Keratinocyte (primary cell): ENCODE measurements around the gene AUNIP. TPM values are rescaled to one million over a fixed set of nuclear protein-coding genes. Genes with fewer than 3 reads are reported as not detected.
A peak's percentile ranks its signal among the peaks of the same experiment; 100 is the strongest.

Experiments used
- DNase-seq: peaks from one replicate; pipeline ENCODE4 v3.0.0-alpha.2; 2011; ENCODE audit warnings: low read depth, missing footprints, low spot score
- FAIRE-seq: peaks from 2 replicates; lab custom pipeline; 2011; peaks lifted over from hg19 to GRCh38; lab: Jason Lieb, UNC
- H2AFZ ChIP-seq: 2 replicates; pipeline ENCODE4 v1.6.0; 2012; ENCODE audit warnings: low read length, control low read depth, inconsistent platforms; ENCODE audit not compliant: control insufficient read depth
- H3K27ac ChIP-seq: 2 replicates; pipeline ENCODE4 v1.5.1; 2011; ENCODE audit warnings: low read length; ENCODE audit not compliant: control insufficient read depth, insufficient read depth
- H3K27me3 ChIP-seq: 3 replicates; pipeline ENCODE4 v1.6.0; 2011; ENCODE audit warnings: low read length; ENCODE audit not compliant: control insufficient read depth, insufficient read depth; ENCODE audit errors: extremely low read depth
- H3K36me3 ChIP-seq, 2 experiments: 2 replicates in 1 of 2; 3 replicates in 1 of 2; pipeline ENCODE4 v1.5.1; 2011; ENCODE audit warnings: low read length in 2 of 2, mild to moderate bottlenecking in 1 of 2; ENCODE audit not compliant: control insufficient read depth in 2 of 2, insufficient read depth in 2 of 2; ENCODE audit errors: extremely low read depth in 1 of 2
- H3K4me1 ChIP-seq: 3 replicates; pipeline ENCODE4 v1.5.1; 2011; ENCODE audit warnings: low read length; ENCODE audit not compliant: control insufficient read depth, insufficient read depth; ENCODE audit errors: extremely low read depth
- H3K4me2 ChIP-seq: 3 replicates; pipeline ENCODE4 v1.6.0; 2011; ENCODE audit warnings: low read depth, low read length; ENCODE audit not compliant: control insufficient read depth, insufficient read depth; ENCODE audit errors: extremely low read depth
- H3K4me3 ChIP-seq, 3 experiments: fragments of 200-600 bp in 1 of 3; sonication (generic) in 1 of 3; 2 replicates in 2 of 3; 3 replicates in 1 of 3; pipeline ENCODE4 v1.5.1; 2011 to 2016; ENCODE audit warnings: low read length in 3 of 3, mild to moderate bottlenecking in 3 of 3, control low read depth in 2 of 3, inconsistent platforms in 1 of 3, low read depth in 1 of 3, mixed read lengths in 1 of 3, mixed run types in 1 of 3, moderate library complexity in 1 of 3; ENCODE audit not compliant: control insufficient read depth in 2 of 3, insufficient read depth in 2 of 3; ENCODE audit errors: extremely low read depth in 1 of 3
- H3K79me2 ChIP-seq: 2 replicates; pipeline ENCODE4 v1.6.0; 2012; ENCODE audit warnings: low read length; ENCODE audit not compliant: control insufficient read depth, insufficient read depth
- H3K9ac ChIP-seq: 3 replicates; pipeline ENCODE4 v1.6.0; 2011; ENCODE audit warnings: low read length; ENCODE audit not compliant: control insufficient read depth, insufficient read depth; ENCODE audit errors: extremely low read depth
- H3K9me1 ChIP-seq: 3 replicates; pipeline ENCODE4 v1.6.0; 2011; ENCODE audit warnings: low read length; ENCODE audit not compliant: control insufficient read depth, insufficient read depth; ENCODE audit errors: extremely low read depth
- H3K9me3 ChIP-seq: 2 replicates; pipeline ENCODE4 v1.5.1; 2012; ENCODE audit warnings: low read depth, low read length; ENCODE audit not compliant: control insufficient read depth
- H4K20me1 ChIP-seq: 3 replicates; pipeline ENCODE4 v1.6.0; 2011; ENCODE audit warnings: low read length; ENCODE audit not compliant: control insufficient read depth, insufficient read depth; ENCODE audit errors: extremely low read depth
- EZH2 ChIP-seq: IDR thresholded peaks from one replicate; pipeline ENCODE4 v1.6.1; 2012; ENCODE audit warnings: inconsistent platforms, mild to moderate bottlenecking, low read length, moderate library complexity
- dilution Hi-C: fragments of 300-500 bp; cut with MboI; formaldehyde crosslinking; loops from one replicate; pipeline ENCODE4 v1.7.0; 2020; ENCODE audit warnings: low sequenced_read_pairs; ENCODE audit not compliant: extremely low pct_ligation_motif_present
- polyA plus RNA-seq, 5 experiments: library from polyadenylated mRNA; depleted of rRNA in 3 of 5; stranded (reverse) in 3 of 5; stranded (forward) in 1 of 5; unstranded in 1 of 5; fragments of >200 nt; gene quantifications; 1 replicate in 1 of 5; 2 replicates in 3 of 5; 3 replicates in 1 of 5; pipeline versions ENCODE4 v1.2.1 to v1.2.3, GENCODE V29; 2011 to 2012; ENCODE audit warnings: missing spikeins in 2 of 5, low read depth in 1 of 5, low replicate concordance in 1 of 5
- TF ChIP-seq, protein P1 (sequence below), 3 experiments: IDR thresholded peaks in 1 of 3; conservative IDR thresholded peaks in 1 of 3; optimal IDR thresholded peaks in 1 of 3; 2 replicates in 2 of 3; 3 replicates in 1 of 3; pipeline versions ENCODE3 to v1.5.1; 2011; ENCODE audit warnings: low read length in 3 of 3, mild to moderate bottlenecking in 3 of 3, moderate library complexity in 2 of 3, control low read depth in 1 of 3, inconsistent platforms in 1 of 3; ENCODE audit not compliant: insufficient read depth in 2 of 3; ENCODE audit errors: extremely low read depth in 1 of 3

AUNIP gene
- polyA plus RNA-seq, 1 donor (not counting 4 experiments of a cell fraction or from before 2014, with no cell fraction given), result 9.3 TPM

DNA sequence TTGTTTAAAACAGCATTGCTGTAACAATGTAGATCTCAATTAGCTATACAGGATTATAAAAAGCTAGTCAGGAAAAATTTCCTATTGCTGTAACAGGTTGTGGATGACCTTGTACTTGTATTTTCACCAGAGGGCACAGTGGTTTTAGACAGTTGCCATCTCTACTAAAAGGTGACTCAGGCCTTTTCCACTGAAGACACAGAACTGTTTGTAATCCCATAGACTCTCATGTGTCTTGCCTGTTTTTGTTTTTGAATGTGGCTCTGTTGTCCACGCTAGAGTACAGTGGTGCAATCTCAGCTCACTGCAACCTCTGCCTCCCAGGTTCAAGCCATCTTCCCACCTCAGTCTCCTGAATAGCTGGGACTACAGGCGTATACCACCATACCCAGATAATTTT lies 33.7 kb downstream of the AUNIP start:
- Histone ChIP-seq H2AFZ (no peak overlapping the region), H3K36me3 (peaks cover 21 to 37% of the 10 kb centered on the region in 2 experiments), H3K4me3 (no peak overlapping the region), H3K79me2 (peaks cover 19% of the 10 kb centered on the region), H3K4me1 (peaks cover 20% of the 10 kb centered on the region), H3K27ac (no peak overlapping the region), H3K27me3 (no peaks in the 10 kb centered on the region), H3K9me3 (no peaks in the 10 kb centered on the region), H3K9me1 (no peaks in the 10 kb centered on the region), H3K4me2 (no peak overlapping the region), H3K9ac (no peak overlapping the region), H4K20me1 (no peaks in the 10 kb centered on the region)
- DNase-seq (no peak), FAIRE-seq (no peak)
- TF ChIP-seq, protein P1, sequence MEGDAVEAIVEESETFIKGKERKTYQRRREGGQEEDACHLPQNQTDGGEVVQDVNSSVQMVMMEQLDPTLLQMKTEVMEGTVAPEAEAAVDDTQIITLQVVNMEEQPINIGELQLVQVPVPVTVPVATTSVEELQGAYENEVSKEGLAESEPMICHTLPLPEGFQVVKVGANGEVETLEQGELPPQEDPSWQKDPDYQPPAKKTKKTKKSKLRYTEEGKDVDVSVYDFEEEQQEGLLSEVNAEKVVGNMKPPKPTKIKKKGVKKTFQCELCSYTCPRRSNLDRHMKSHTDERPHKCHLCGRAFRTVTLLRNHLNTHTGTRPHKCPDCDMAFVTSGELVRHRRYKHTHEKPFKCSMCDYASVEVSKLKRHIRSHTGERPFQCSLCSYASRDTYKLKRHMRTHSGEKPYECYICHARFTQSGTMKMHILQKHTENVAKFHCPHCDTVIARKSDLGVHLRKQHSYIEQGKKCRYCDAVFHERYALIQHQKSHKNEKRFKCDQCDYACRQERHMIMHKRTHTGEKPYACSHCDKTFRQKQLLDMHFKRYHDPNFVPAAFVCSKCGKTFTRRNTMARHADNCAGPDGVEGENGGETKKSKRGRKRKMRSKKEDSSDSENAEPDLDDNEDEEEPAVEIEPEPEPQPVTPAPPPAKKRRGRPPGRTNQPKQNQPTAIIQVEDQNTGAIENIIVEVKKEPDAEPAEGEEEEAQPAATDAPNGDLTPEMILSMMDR (optimal IDR thresholded peaks at IDR 0.05 in 1 of 3, IDR thresholded peaks at IDR 0.05 in 1 of 3, conservative IDR thresholded peaks at IDR 0.05 in 1 of 3; ENCODE audit: extremely low read depth in 1 of 3, insufficient read depth in 2 of 3, low read length in 3 of 3), result no peak
- dilution Hi-C loops, result no loop called here

DNA sequence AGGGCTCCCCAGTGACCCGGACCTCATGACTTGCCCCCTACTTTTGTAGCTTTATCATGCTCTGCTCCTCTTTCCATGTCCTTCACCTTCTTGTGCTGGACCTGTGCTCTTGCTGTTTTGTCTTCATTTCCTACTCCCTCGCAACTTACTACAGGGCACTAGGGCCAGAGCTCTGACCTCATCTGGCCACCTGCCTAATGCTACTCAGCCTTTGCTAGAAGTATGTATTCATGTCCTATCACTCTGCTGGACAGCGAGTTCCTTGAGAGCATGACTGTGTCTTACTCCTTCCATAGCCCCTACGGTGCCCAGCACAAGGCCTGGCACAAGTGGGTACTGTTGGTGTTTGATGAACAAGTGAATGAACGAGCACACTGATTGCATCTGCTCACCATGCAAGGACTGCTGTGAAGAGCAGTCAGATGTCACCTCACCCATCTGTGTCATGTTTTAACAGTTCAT lies 37.6 kb downstream of the AUNIP start:
- TF ChIP-seq, protein P1 (optimal IDR thresholded peaks at IDR 0.05 in 1 of 3, IDR thresholded peaks at IDR 0.05 in 1 of 3, conservative IDR thresholded peaks at IDR 0.05 in 1 of 3; ENCODE audit: extremely low read depth in 1 of 3, insufficient read depth in 2 of 3, low read length in 3 of 3), result no peak
- no peak for TF ChIP-seq EZH2
- peak overlapping the region; percentile 76 for H3K4me2 ChIP-seq
- no peak for FAIRE-seq
- no peak overlapping the region for H3K27ac ChIP-seq
- H3K79me2 ChIP-seq, result peaks cover 22% of the 10 kb centered on the region
- H2AFZ ChIP-seq, result no peak overlapping the region
- peaks cover 36% of the 10 kb centered on the region for H3K4me1 ChIP-seq
- no peaks in the 10 kb centered on the region for H4K20me1 ChIP-seq
- H3K36me3 ChIP-seq, result peaks cover 7 to 15% of the 10 kb centered on the region in 2 experiments
- H3K9me1 ChIP-seq, result peaks cover under 1% of the 10 kb centered on the region
- dilution Hi-C loops, result no loop called here
- H3K27me3 ChIP-seq, result no peaks in the 10 kb centered on the region
- H3K9me3 ChIP-seq, result no peaks in the 10 kb centered on the region
- H3K9ac ChIP-seq, result no peak overlapping the region
- no peak for DNase-seq
- no peak overlapping the region for H3K4me3 ChIP-seq
